ENCODE measurements around the gene NLRC5.
"Not testable (repeated sequence)": the region's sequence is repeated elsewhere in the genome, so short reads cannot be mapped to it uniquely, and the experiment has no call there.

Gene NLRC5

GRCh38 chr16:57003439-57004386 is 14.4 kb downstream of the NLRC5 start:
- H3K27ac ChIP-seq (ENCODE audit: low read length): no peak overlapping the region
- H3K4me3 ChIP-seq (ENCODE audit: low read length in 2 of 2): no peak overlapping the region
- no peaks in the 10 kb centered on the region for H3K9me3 ChIP-seq (ENCODE audit: control insufficient read depth in 2 of 2, low read length in 2 of 2)
- H3K36me3 ChIP-seq (ENCODE audit: control insufficient read depth in 2 of 2, insufficient read depth in 2 of 2, low read length in 2 of 2): peaks cover 0 to 3% of the 10 kb centered on the region in 2 donors
- H3K9ac ChIP-seq (ENCODE audit: low read length in 2 of 2): no peak overlapping the region
- peaks cover 9% of the 10 kb centered on the region for H3K4me1 ChIP-seq (ENCODE audit: control insufficient read depth, insufficient read depth, low read length)
- H3K27me3 ChIP-seq (ENCODE audit: control insufficient read depth in 1 of 2, insufficient read depth in 2 of 2, low read length in 2 of 2): no peaks in the 10 kb centered on the region

DNA sequence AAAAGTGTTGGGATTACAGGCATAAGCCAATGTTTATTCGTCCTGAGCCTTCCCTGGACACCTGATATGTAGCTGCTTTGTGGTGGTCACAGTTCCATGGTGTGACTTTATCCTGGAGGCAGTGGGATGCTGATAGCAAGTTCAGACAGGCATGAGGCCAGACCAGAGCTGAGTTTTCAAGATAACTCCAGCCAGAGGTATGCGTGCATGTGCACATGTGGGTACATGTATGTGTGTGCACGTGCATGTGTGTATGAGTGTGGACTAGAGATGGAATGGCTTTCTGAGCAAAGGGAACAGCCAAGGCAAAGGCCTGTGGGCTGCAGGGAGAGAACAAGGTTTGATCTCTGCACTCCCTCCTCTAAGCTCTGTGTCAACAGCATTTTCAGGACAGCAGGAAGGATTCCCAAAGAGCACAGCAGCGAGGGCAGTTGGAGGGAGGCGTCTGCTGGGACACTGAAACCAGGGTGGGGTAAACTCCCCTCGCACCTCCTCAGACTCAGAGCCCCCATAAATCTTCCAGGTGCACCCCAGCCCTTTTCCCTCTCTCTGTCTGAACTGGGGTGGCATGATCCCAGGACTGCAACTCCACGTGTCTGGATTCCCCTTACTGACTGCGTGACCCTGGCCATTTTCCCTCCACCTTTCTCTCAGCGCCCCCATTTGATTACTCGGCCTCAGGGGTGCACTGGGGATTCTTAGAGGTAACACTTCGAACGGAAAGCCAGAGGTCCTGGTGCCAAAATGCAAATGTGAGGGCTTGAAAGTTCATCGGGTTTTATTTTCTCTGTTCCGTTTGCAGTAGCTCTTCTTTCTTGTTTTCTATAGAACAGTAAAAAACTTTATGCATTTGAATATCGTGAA is 15.3 kb downstream of the NLRC5 start:
- no peak overlapping the region for H3K27ac ChIP-seq (ENCODE audit: low read length)
- H3K4me1 ChIP-seq (ENCODE audit: control insufficient read depth, insufficient read depth, low read length): peaks cover 5% of the 10 kb centered on the region
- H3K9me3 ChIP-seq (ENCODE audit: control insufficient read depth in 2 of 2, low read length in 2 of 2): no peaks in the 10 kb centered on the region
- H3K36me3 ChIP-seq (ENCODE audit: control insufficient read depth in 2 of 2, insufficient read depth in 2 of 2, low read length in 2 of 2): peaks cover 0 to 3% of the 10 kb centered on the region in 2 donors
- H3K4me3 ChIP-seq (ENCODE audit: low read length in 2 of 2): no peak overlapping the region
- H3K9ac ChIP-seq (ENCODE audit: low read length in 2 of 2): no peak overlapping the region
- no peaks in the 10 kb centered on the region for H3K27me3 ChIP-seq (ENCODE audit: control insufficient read depth in 1 of 2, insufficient read depth in 2 of 2, low read length in 2 of 2)

DNA sequence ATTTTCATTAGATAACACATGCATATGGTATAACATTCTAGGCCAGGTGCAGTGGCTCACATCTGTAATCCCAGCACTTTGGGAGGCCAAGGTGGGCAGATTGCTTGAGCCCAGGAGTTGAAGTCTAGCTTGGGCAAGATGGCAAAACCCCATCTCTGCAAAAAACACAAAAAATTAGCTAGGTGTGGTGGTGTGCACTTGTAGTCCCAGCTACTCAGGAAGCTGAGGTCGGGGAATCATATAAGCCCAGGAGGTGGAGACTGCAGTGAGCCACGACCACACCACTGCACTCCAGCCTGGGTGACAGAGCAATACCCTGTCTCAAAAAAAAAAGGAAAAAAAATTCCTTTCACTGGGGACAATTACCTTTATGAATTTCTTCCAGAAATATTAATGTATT is 16.2 kb downstream of the NLRC5 start:
- H3K4me3 ChIP-seq (ENCODE audit: low read length in 2 of 2); H3K27ac ChIP-seq (ENCODE audit: low read length); H3K36me3 ChIP-seq (ENCODE audit: control insufficient read depth in 2 of 2, insufficient read depth in 2 of 2, low read length in 2 of 2); H3K9ac ChIP-seq (ENCODE audit: low read length in 2 of 2); H3K9me3 ChIP-seq (ENCODE audit: control insufficient read depth in 2 of 2, low read length in 2 of 2); H3K27me3 ChIP-seq (ENCODE audit: control insufficient read depth in 1 of 2, insufficient read depth in 2 of 2, low read length in 2 of 2); H3K4me1 ChIP-seq (ENCODE audit: control insufficient read depth, insufficient read depth, low read length): not testable (repeated sequence)

GRCh38 chr16:57007050-57007449 is 17.7 kb downstream of the NLRC5 start:
- Histone ChIP-seq H3K4me1 (ENCODE audit: control insufficient read depth, insufficient read depth, low read length) (no peaks in the 10 kb centered on the region), H3K9ac (ENCODE audit: low read length in 2 of 2) (no peak overlapping the region), H3K27me3 (ENCODE audit: control insufficient read depth in 1 of 2, insufficient read depth in 2 of 2, low read length in 2 of 2) (no peaks in the 10 kb centered on the region), H3K9me3 (ENCODE audit: control insufficient read depth in 2 of 2, low read length in 2 of 2) (no peaks in the 10 kb centered on the region), H3K27ac (ENCODE audit: low read length) (no peak overlapping the region), H3K4me3 (ENCODE audit: low read length in 2 of 2) (no peak overlapping the region), H3K36me3 (ENCODE audit: control insufficient read depth in 2 of 2, insufficient read depth in 2 of 2, low read length in 2 of 2) (peaks cover 0 to 3% of the 10 kb centered on the region in 2 donors)

DNA sequence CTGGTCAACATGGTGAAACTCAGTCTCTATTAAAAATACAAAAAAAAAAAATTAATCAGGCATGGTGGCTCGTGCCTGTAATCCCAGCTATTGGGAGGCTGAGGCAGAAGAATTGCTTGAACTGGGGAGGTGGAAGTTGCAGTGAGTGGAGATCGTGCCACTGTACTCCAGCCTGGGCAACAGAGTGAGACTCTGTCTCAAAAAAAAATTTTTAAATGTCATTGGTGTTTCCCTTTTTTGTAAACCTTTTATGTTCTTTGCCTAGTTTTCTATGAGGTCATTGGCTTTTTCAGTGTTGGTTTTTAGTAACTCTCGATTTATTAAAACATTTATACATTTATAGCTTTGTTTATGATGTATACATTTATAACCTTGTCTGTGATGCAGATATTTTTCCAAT is 18.2 kb downstream of the NLRC5 start:
- Histone ChIP-seq H3K27ac (ENCODE audit: low read length) (no peak overlapping the region), H3K36me3 (ENCODE audit: control insufficient read depth in 2 of 2, insufficient read depth in 2 of 2, low read length in 2 of 2) (peaks cover 0 to 3% of the 10 kb centered on the region in 2 donors), H3K9me3 (ENCODE audit: control insufficient read depth in 2 of 2, low read length in 2 of 2) (no peaks in the 10 kb centered on the region), H3K4me1 (ENCODE audit: control insufficient read depth, insufficient read depth, low read length) (no peaks in the 10 kb centered on the region), H3K27me3 (ENCODE audit: control insufficient read depth in 1 of 2, insufficient read depth in 2 of 2, low read length in 2 of 2) (no peaks in the 10 kb centered on the region), H3K4me3 (ENCODE audit: low read length in 2 of 2) (no peak overlapping the region), H3K9ac (ENCODE audit: low read length in 2 of 2) (no peak overlapping the region)

DNA sequence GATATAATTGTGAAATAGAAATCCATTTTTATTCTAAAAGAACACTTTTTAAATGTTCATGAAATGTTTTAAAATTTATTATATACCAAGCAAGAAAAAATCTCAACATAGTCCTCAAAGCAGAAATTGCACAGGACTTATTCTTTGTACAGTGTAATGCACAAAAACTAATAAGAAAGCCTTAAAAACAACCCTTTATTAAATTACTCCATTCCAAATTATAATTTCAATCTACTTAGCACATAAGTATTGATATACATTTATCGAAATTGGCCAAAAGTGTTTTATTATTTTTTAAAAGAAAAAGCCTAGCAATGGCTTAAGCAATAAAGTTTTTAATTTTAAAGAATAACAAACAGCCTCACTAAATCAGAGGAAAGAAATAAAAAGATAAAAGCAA is 19.1 kb downstream of the NLRC5 start:
- H3K9ac ChIP-seq (ENCODE audit: low read length in 2 of 2): no peak overlapping the region
- H3K27ac ChIP-seq (ENCODE audit: low read length): no peak overlapping the region
- H3K27me3 ChIP-seq (ENCODE audit: control insufficient read depth in 1 of 2, insufficient read depth in 2 of 2, low read length in 2 of 2): no peaks in the 10 kb centered on the region
- H3K9me3 ChIP-seq (ENCODE audit: control insufficient read depth in 2 of 2, low read length in 2 of 2): no peaks in the 10 kb centered on the region
- no peaks in the 10 kb centered on the region for H3K4me1 ChIP-seq (ENCODE audit: control insufficient read depth, insufficient read depth, low read length)
- H3K4me3 ChIP-seq (ENCODE audit: low read length in 2 of 2): no peak overlapping the region
- peaks cover 0 to 3% of the 10 kb centered on the region in 2 donors for H3K36me3 ChIP-seq (ENCODE audit: control insufficient read depth in 2 of 2, insufficient read depth in 2 of 2, low read length in 2 of 2)

GRCh38 chr16:57009643-57010170 is 20.4 kb downstream of the NLRC5 start:
- H3K27me3 ChIP-seq (ENCODE audit: control insufficient read depth in 1 of 2, insufficient read depth in 2 of 2, low read length in 2 of 2): no peaks in the 10 kb centered on the region
- H3K9ac ChIP-seq (ENCODE audit: low read length in 2 of 2): no peak overlapping the region

GRCh38 chr16:57012353-57012752 is 23.0 kb downstream of the NLRC5 start:
- Histone ChIP-seq H3K36me3 (ENCODE audit: control insufficient read depth in 2 of 2, insufficient read depth in 2 of 2, low read length in 2 of 2) (no peaks in the 10 kb centered on the region), H3K27me3 (ENCODE audit: control insufficient read depth in 1 of 2, insufficient read depth in 2 of 2, low read length in 2 of 2) (no peaks in the 10 kb centered on the region), H3K4me3 (ENCODE audit: low read length in 2 of 2) (no peak overlapping the region), H3K4me1 (ENCODE audit: control insufficient read depth, insufficient read depth, low read length) (no peaks in the 10 kb centered on the region), H3K9me3 (ENCODE audit: control insufficient read depth in 2 of 2, low read length in 2 of 2) (no peaks in the 10 kb centered on the region), H3K9ac (ENCODE audit: low read length in 2 of 2) (no peak overlapping the region), H3K27ac (ENCODE audit: low read length) (no peak overlapping the region)

More at GRCh38 chr16:57009643-57010170, 20.4 kb downstream of the NLRC5 start:
- Histone ChIP-seq H3K4me3 (ENCODE audit: low read length in 2 of 2) (no peak overlapping the region), H3K36me3 (ENCODE audit: control insufficient read depth in 2 of 2, insufficient read depth in 2 of 2, low read length in 2 of 2) (no peaks in the 10 kb centered on the region), H3K4me1 (ENCODE audit: control insufficient read depth, insufficient read depth, low read length) (no peaks in the 10 kb centered on the region), H3K9me3 (ENCODE audit: control insufficient read depth in 2 of 2, low read length in 2 of 2) (no peaks in the 10 kb centered on the region), H3K27ac (ENCODE audit: low read length) (no peak overlapping the region)

- H3K36me3 ChIP-seq (ENCODE audit: control insufficient read depth in 2 of 2, insufficient read depth in 2 of 2, low read length in 2 of 2): peaks cover 3 to 6% of the 10 kb centered on the region in 2 donors
- no peaks in the 10 kb centered on the region for H3K9me3 ChIP-seq (ENCODE audit: control insufficient read depth in 2 of 2, low read length in 2 of 2)
- H3K27ac ChIP-seq (ENCODE audit: low read length): no peak overlapping the region
- H3K4me3 ChIP-seq (ENCODE audit: low read length in 2 of 2): no peak overlapping the region
- H3K9ac ChIP-seq (ENCODE audit: low read length in 2 of 2): no peak overlapping the region
- no peaks in the 10 kb centered on the region for H3K27me3 ChIP-seq (ENCODE audit: control insufficient read depth in 1 of 2, insufficient read depth in 2 of 2, low read length in 2 of 2)
- no peaks in the 10 kb centered on the region for H3K4me1 ChIP-seq (ENCODE audit: control insufficient read depth, insufficient read depth, low read length)
Observed at GRCh38 chr16:57013229-57013628, 23.9 kb downstream of the NLRC5 start.

GRCh38 chr16:57013902-57014301 is 24.5 kb downstream of the NLRC5 start:
- Histone ChIP-seq H3K9me3 (ENCODE audit: control insufficient read depth in 2 of 2, low read length in 2 of 2) (no peaks in the 10 kb centered on the region), H3K9ac (ENCODE audit: low read length in 2 of 2) (no peak overlapping the region), H3K27ac (ENCODE audit: low read length) (no peak overlapping the region), H3K27me3 (ENCODE audit: control insufficient read depth in 1 of 2, insufficient read depth in 2 of 2, low read length in 2 of 2) (no peaks in the 10 kb centered on the region), H3K4me3 (ENCODE audit: low read length in 2 of 2) (no peak overlapping the region), H3K36me3 (ENCODE audit: control insufficient read depth in 2 of 2, insufficient read depth in 2 of 2, low read length in 2 of 2) (peaks cover 5 to 6% of the 10 kb centered on the region in 2 donors), H3K4me1 (ENCODE audit: control insufficient read depth, insufficient read depth, low read length) (no peaks in the 10 kb centered on the region)

Data from stomach smooth muscle (tissue), 2 donors.